Smooth muscle cell (in vitro differentiated cells): Measurements from ENCODE around the gene GTF3C5. TPM values are rescaled to one million over a fixed set of nuclear protein-coding genes. Genes with fewer than 3 reads are reported as not detected.

Experiments
- DNase-seq: peaks from one replicate; lab custom pipeline; 2025; ENCODE audit not compliant: unreplicated experiment; lab: John Stamatoyannopoulos, UW
- H2AFZ ChIP-seq: fragments of 200-600 bp; sonication (generic); 2 replicates; pipeline ENCODE4 v1.6.0; 2016; ENCODE audit warnings: antibody characterized with exemption, low read depth, mild to moderate bottlenecking
- H3F3A ChIP-seq: fragments of 200-600 bp; sonication (generic); 2 replicates; pipeline ENCODE4 v1.6.0; 2017; ENCODE audit warnings: antibody characterized with exemption, low read depth
- H3K27ac ChIP-seq: fragments of 200-600 bp; sonication (generic); 2 replicates; pipeline ENCODE4 v1.5.1; 2016; ENCODE audit warnings: low read depth, mild to moderate bottlenecking
- H3K27me3 ChIP-seq: fragments of 200-600 bp; sonication (generic); 2 replicates; pipeline ENCODE4 v1.6.1; 2016; ENCODE audit warnings: low read depth, mild to moderate bottlenecking
- H3K36me3 ChIP-seq: fragments of 200-600 bp; sonication (generic); 2 replicates; pipeline ENCODE4 v1.5.1; 2016; ENCODE audit warnings: low read depth
- H3K4me1 ChIP-seq: fragments of 200-600 bp; sonication (generic); 2 replicates; pipeline ENCODE4 v1.5.1; 2016; ENCODE audit warnings: low read depth
- H3K4me2 ChIP-seq: fragments of 200-600 bp; sonication (generic); 2 replicates; pipeline ENCODE4 v1.6.0; 2016; ENCODE audit warnings: mild to moderate bottlenecking
- H3K4me3 ChIP-seq: fragments of 200-600 bp; sonication (generic); 2 replicates; pipeline ENCODE4 v1.5.1; 2016; ENCODE audit warnings: mild to moderate bottlenecking
- H3K79me2 ChIP-seq: fragments of 200-600 bp; sonication (generic); 2 replicates; pipeline ENCODE4 v1.6.0; 2016; ENCODE audit warnings: low read depth, mild to moderate bottlenecking
- H3K9ac ChIP-seq: fragments of 200-600 bp; sonication (generic); 2 replicates; pipeline ENCODE4 v1.6.0; 2016; ENCODE audit warnings: low read depth
- H3K9me3 ChIP-seq: fragments of 200-600 bp; sonication (generic); replicated peaks from 2 replicates; pipeline ENCODE4 v1.5.1; 2016; ENCODE audit warnings: low read depth
- H4K20me1 ChIP-seq: fragments of 200-600 bp; sonication (generic); 2 replicates; pipeline ENCODE4 v1.6.0; 2016; ENCODE audit warnings: low read depth
- WGBS: methylation state at CpG from one replicate; pipeline ENCODE4 v1.1.7; 2016; ENCODE audit warnings: low lambda C conversion rate; 5-methylcytosine and 5-hydroxymethylcytosine counted together
- polyA plus RNA-seq: library from polyadenylated mRNA; unstranded; fragments of >200 nt; fragmentation: Nextera tagmentation; extraction: Ambion mirVana; gene quantifications from 2 replicates; pipeline ENCODE4 v1.2.1, GENCODE V29; 2016
- total RNA-seq: library from RNA; depleted of rRNA; stranded (reverse); fragments of >200 nt; gene quantifications from 2 replicates; pipeline ENCODE4 v1.2.3, GENCODE V29; 2014
- TF ChIP-seq, protein P1 (sequence below): fragments of 200-600 bp; sonication (generic); IDR thresholded peaks from 2 replicates; pipeline ENCODE4 v1.5.1; 2017; ENCODE audit warnings: borderline replicate concordance, mild to moderate bottlenecking, antibody characterized with exemption; ENCODE audit not compliant: insufficient read depth, poor library complexity, severe bottlenecking

Gene GTF3C5
- total and polyA plus RNA-seq, 2 experiments from 2014 or later = 44.2 to 59.0 TPM

DNA sequence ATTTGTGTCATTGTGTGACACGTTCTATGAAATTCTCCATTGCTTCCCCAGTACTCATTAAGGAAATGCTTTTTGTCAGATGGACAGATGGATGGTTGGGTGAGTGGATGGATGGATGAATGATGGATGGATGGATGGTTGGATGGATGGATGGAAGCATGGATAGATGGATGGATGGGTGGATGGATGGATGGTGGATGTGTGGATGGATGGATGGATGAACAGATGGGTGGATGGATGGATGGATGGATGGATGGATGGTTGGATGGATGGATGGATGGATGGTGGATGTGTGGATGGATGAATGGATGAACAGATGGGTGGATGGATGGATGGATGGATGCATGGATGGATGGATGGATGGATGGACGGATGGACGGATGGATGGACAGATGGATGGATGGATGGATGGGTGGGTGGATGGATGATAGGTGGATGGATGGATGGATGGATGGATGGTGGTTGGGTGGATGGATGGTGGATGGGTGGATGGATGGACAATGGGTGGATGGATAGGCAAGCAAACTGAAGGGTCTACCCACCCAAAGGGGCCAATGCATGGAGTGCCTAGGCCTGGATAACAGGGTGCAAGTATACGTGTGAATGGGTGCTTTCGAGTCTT lies 24.0 kb upstream of the GTF3C5 start:
- H3K9me3 ChIP-seq = no peaks in the 10 kb centered on the region
- no peaks in the 10 kb centered on the region for H4K20me1 ChIP-seq
- H3K4me1 ChIP-seq = peaks cover 10% of the 10 kb centered on the region
- no peak for DNase-seq
- H3K36me3 ChIP-seq = no peaks in the 10 kb centered on the region
- peaks cover 4% of the 10 kb centered on the region for H3K27me3 ChIP-seq
- no peak overlapping the region for H2AFZ ChIP-seq
- H3K4me2 ChIP-seq = no peak overlapping the region
- TF ChIP-seq, protein P1, sequence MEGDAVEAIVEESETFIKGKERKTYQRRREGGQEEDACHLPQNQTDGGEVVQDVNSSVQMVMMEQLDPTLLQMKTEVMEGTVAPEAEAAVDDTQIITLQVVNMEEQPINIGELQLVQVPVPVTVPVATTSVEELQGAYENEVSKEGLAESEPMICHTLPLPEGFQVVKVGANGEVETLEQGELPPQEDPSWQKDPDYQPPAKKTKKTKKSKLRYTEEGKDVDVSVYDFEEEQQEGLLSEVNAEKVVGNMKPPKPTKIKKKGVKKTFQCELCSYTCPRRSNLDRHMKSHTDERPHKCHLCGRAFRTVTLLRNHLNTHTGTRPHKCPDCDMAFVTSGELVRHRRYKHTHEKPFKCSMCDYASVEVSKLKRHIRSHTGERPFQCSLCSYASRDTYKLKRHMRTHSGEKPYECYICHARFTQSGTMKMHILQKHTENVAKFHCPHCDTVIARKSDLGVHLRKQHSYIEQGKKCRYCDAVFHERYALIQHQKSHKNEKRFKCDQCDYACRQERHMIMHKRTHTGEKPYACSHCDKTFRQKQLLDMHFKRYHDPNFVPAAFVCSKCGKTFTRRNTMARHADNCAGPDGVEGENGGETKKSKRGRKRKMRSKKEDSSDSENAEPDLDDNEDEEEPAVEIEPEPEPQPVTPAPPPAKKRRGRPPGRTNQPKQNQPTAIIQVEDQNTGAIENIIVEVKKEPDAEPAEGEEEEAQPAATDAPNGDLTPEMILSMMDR = no peak
- whole genome bisulfite sequencing = 94% methylated on average over 5 of the region's 5 CpGs
- H3K27ac ChIP-seq = no peak overlapping the region
- no peak overlapping the region for H3K9ac ChIP-seq
- H3F3A ChIP-seq = no peaks in the 10 kb centered on the region
- no peak overlapping the region for H3K4me3 ChIP-seq
- no peaks in the 10 kb centered on the region for H3K79me2 ChIP-seq

DNA sequence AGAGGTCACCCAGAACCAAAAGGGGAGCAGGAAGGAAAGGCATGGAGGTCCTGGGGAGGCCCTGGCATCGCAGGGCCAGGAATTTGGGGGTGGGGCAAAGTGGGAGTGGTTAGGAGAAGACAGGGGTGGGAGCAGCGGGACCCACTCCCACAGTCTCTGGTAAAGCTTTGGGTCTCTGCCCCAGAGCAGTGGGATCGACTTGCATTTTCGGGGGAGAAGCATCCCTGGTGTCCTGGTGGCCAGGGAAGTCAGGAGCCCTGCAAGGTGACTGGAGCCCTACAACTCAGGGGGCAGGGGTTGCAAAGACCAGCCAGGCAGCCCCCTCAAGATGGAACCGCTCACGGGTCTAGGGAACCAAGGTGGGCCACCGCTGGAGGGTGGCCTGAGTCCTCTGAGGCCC lies 22.4 kb upstream of the GTF3C5 start:
- H3K36me3 ChIP-seq = no peaks in the 10 kb centered on the region
- H3K27ac ChIP-seq = no peak overlapping the region
- peaks cover 10% of the 10 kb centered on the region for H3K4me1 ChIP-seq
- peaks cover 4% of the 10 kb centered on the region for H3K27me3 ChIP-seq
- no peak overlapping the region for H3K4me2 ChIP-seq
- WGBS = 79% methylated on average over 6 of the region's 7 CpGs
- no peak overlapping the region for H3K4me3 ChIP-seq
- no peak for DNase-seq
- H3K79me2 ChIP-seq = no peaks in the 10 kb centered on the region
- H3F3A ChIP-seq = no peaks in the 10 kb centered on the region
- no peak overlapping the region for H3K9ac ChIP-seq
- H2AFZ ChIP-seq = no peak overlapping the region
- H3K9me3 ChIP-seq = no peaks in the 10 kb centered on the region
- H4K20me1 ChIP-seq = no peaks in the 10 kb centered on the region
- TF ChIP-seq, protein P1 = no peak

DNA sequence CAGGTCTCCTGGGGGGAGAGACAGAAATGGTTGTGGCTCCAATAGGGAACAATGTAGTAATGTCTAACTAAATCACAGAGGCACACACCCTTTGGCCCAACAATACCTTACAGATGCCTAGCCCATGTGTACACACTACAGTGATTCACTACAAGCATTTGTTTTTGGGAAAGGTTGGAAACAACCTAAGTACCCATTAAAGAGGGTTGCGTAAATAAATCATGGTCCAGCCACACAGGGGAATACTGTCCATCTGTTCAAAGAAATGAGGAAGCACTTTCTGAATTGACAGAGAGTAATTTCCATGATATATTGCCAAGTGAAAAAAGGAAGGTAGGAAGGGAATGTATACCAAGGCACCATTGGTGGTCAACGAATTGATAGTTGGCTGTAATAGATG lies 22.0 kb upstream of the GTF3C5 start:
- Histone ChIP-seq H3K4me2 (no peak overlapping the region), H3K4me3 (no peak overlapping the region), H3K36me3 (no peaks in the 10 kb centered on the region), H3K27me3 (peaks cover 4% of the 10 kb centered on the region), H3K79me2 (no peaks in the 10 kb centered on the region), H3F3A (no peaks in the 10 kb centered on the region), H3K9ac (no peak overlapping the region), H2AFZ (no peak overlapping the region), H3K9me3 (no peaks in the 10 kb centered on the region), H3K4me1 (peaks cover 5% of the 10 kb centered on the region), H3K27ac (no peak overlapping the region), H4K20me1 (no peaks in the 10 kb centered on the region)
- 98% methylated on average over 2 of the region's 2 CpGs for WGBS
- no peak for DNase-seq
- TF ChIP-seq, protein P1 = no peak

DNA sequence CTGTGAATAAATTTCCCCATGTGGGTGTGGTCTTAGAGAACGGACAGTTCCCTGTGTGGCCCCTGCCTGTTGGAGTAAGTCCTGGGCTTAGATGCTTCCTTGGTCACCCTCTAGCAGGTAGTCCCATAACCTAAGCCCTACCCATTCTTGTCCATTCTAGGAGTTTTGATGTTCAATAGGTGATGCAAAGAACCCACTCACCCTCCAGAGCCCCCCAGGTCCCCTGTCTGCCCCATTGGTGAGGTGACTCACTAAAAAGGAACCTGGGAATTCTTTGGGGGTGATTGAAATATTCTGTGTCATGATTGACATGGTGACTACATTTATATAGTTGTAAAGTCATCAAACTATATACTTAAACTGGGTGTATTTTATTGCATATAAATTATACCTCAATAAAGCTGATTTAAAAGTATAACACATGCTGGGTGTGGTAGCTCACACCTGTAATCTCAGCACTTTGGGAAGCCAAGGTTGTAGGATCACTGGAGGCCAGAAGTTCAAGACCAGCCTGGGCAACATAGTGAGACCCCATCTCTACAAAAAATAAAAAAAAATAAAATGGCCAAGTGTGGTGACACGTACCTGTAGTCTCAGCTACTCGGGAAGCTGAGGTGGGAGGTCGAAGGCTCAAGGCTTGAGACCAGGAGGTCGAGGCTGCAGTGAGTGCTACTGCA lies 20.8 kb upstream of the GTF3C5 start:
- Histone ChIP-seq H3K9ac (no peak overlapping the region), H3F3A (no peaks in the 10 kb centered on the region), H3K4me2 (no peak overlapping the region), H2AFZ (no peak overlapping the region), H3K27me3 (peaks cover 4% of the 10 kb centered on the region), H3K4me1 (no peaks in the 10 kb centered on the region), H3K27ac (no peak overlapping the region), H3K36me3 (no peaks in the 10 kb centered on the region), H4K20me1 (no peaks in the 10 kb centered on the region), H3K79me2 (no peaks in the 10 kb centered on the region), H3K9me3 (no peaks in the 10 kb centered on the region), H3K4me3 (no peak overlapping the region)
- TF ChIP-seq, protein P1 = no peak
- WGBS = 76% methylated on average over 5 of the region's 5 CpGs
- no peak for DNase-seq
